ENCODE measurements around the gene ASB18.

ASB18 gene

DNA sequence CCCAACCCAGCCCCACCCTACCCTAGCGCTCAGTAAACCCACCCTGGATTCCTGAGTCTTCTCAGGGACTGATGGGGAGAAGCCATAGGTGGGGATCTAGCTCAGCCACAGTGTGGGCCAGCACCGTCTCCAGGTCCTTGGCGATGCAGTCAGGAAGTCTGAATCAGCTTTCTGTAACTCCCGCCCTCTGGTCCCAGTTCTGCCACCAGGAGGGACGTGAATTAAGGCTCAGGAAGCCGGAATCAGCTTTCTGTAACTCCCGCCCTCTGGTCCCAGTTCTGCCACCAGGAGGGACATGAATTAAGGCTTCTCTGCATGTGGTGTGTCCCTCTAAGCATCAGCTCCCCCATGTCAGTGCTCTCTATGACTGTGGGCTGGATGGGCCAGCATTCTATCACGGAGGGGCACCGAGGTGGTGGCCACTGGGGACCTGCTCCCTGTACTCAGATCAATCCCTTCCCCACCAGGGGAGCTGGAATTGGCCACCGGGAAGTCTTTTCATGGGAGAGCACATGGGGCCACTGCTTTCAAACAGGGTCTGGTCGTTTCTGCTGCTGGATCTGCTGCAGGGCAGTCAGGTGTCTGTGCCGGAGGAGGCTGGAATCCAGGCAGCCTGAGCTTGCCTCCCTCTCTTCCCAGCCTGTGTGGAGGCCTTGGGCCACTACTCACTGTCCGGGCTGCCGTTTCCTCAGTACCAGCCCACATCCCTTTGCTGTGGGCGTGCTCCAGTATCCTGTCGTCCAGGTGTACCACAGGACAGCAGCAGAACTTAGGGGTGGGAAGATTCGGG, 24.7 kb downstream of the ASB18 start:
- Mint-ChIP-seq H3K9me3 (peaks cover 13% of the 10 kb centered on the region), H3K36me3 (ENCODE audit: low read depth) (peaks cover 5% of the 10 kb centered on the region), H3K27ac (no peak overlapping the region), H3K4me3 (no peak overlapping the region), H3K27me3 (ENCODE audit: low read depth, poor library complexity) (peaks cover 69% of the 10 kb centered on the region), H3K4me1 (peaks cover 26% of the 10 kb centered on the region)
- TF ChIP-seq CTCF (IDR thresholded peaks at IDR 0.05) = no peak
- DNase-seq = no peak

- no peak for DNase-seq
- Mint-ChIP-seq H3K9me3 (peaks cover 20% of the 10 kb centered on the region), H3K36me3 (ENCODE audit: low read depth) (peaks cover 12% of the 10 kb centered on the region), H3K4me1 (peaks cover 21% of the 10 kb centered on the region), H3K27ac (peak overlapping the region; percentile 51), H3K4me3 (peak overlapping the region; percentile 64), H3K27me3 (ENCODE audit: low read depth, poor library complexity) (peaks cover 76% of the 10 kb centered on the region)
- no peak for TF ChIP-seq CTCF (IDR thresholded peaks at IDR 0.05)
Observed at GRCh38 chr2:236238751-236239150, 25.5 kb downstream of the ASB18 start.

DNA sequence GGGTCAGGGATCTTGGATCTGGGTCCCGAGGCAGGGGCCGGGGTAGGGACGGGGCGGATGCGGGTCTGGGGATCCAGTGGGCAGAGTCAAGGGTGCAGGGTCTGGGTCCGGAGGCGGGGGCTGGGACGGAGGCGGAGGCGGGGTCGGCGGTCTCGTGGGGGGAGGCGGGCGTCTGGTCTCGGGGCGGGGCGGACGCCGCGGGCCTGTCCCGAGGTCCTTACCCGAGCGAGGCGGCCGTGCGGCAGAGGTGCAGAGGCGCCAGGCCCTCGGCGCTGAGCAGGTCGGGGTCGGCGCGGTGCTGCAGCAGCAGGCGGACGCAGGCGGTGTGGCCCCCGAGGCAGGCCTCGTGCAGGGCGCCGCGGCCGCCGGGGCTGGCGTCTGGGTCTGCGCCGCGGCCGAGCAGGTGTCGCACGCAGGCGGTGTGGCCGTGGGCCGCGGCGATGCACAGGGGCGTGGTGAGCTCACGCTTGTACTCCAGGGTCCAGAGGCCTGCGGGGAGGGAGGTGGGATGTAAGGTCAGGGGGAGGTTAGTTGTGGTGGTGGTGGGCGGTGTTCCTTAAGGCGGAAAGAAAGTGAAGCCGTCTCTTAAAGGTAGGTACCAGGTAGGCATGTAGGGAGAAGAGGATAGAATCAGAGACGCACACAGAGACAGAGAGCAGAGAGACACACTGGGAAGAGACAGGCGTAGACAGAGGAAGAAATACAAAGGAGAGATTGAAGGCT, 26.6 kb downstream of the ASB18 start:
- no peak for TF ChIP-seq CTCF (IDR thresholded peaks at IDR 0.05)
- H3K27ac Mint-ChIP-seq = no peak overlapping the region
- H3K9me3 Mint-ChIP-seq = peaks cover 31% of the 10 kb centered on the region
- peak overlapping the region; percentile 71 for H3K4me3 Mint-ChIP-seq
- peaks cover 24% of the 10 kb centered on the region for H3K36me3 Mint-ChIP-seq (ENCODE audit: low read depth)
- H3K4me1 Mint-ChIP-seq = peaks cover 21% of the 10 kb centered on the region
- peak; percentile 63 for DNase-seq
- peaks cover 77% of the 10 kb centered on the region for H3K27me3 Mint-ChIP-seq (ENCODE audit: low read depth, poor library complexity)

GRCh38 chr2:236236559-236237452, 27.4 kb downstream of the ASB18 start:
- no peak overlapping the region for H3K27ac Mint-ChIP-seq
- H3K4me3 Mint-ChIP-seq = peak overlapping the region; percentile 82
- H3K36me3 Mint-ChIP-seq (ENCODE audit: low read depth) = peaks cover 32% of the 10 kb centered on the region
- peaks cover 39% of the 10 kb centered on the region for H3K9me3 Mint-ChIP-seq
- peaks cover 21% of the 10 kb centered on the region for H3K4me1 Mint-ChIP-seq
- no peak for TF ChIP-seq CTCF (IDR thresholded peaks at IDR 0.05)
- peak; percentile 32 for DNase-seq
- peaks cover 77% of the 10 kb centered on the region for H3K27me3 Mint-ChIP-seq (ENCODE audit: low read depth, poor library complexity)

DNA sequence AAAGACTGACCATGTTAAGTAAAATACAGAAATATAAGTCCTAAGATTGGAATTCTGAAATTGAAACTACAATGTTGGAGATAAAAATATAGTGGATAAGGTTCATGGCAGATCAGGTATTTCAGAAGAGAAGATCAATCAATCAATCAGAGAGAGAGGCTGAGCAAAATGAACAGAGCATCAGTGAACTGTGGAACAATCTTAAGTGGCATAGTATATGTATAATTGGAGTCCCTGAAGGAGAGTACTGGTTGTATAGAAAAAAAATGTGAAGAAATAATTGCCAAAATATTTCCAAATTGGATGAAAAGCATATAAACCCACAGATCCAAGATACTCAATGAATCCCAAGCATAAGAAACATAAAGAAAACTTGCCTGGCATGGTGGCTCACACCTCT, 35.0 kb downstream of the ASB18 start:
- Mint-ChIP-seq H3K27me3 (ENCODE audit: low read depth, poor library complexity) (peaks cover 14% of the 10 kb centered on the region), H3K9me3 (peaks cover 90% of the 10 kb centered on the region), H3K4me1 (no peaks in the 10 kb centered on the region), H3K36me3 (ENCODE audit: low read depth) (peaks cover 89% of the 10 kb centered on the region), H3K27ac (no peak overlapping the region), H3K4me3 (no peak overlapping the region)
- no peak for DNase-seq
- TF ChIP-seq CTCF (IDR thresholded peaks at IDR 0.05) = no peak
